NCI-H748 (cell line): Measurements from ENCODE around the gene CYP19A1.

ENCODE experiments used
- DNase-seq: peaks from one replicate; lab custom pipeline; 2025; ENCODE audit not compliant: unreplicated experiment; lab: John Stamatoyannopoulos, UW

The CYP19A1 gene

GRCh38 chr15:51328926-51329325 lies 9.5 kb downstream of the CYP19A1 start:
- DNase-seq = no peak

- peak; percentile 8 for DNase-seq
Observed at GRCh38 chr15:51327081-51327480, 11.3 kb downstream of the CYP19A1 start.

GRCh38 chr15:51325167-51325566 lies 13.2 kb downstream of the CYP19A1 start:
- DNase-seq = no peak

- no peak for DNase-seq
Observed at GRCh38 chr15:51323749-51324148, 14.6 kb downstream of the CYP19A1 start.

- DNase-seq = no peak
Observed at GRCh38 chr15:51322621-51323296, 15.6 kb downstream of the CYP19A1 start.

- DNase-seq = no peak
Observed at GRCh38 chr15:51321316-51321715, 17.1 kb downstream of the CYP19A1 start.

GRCh38 chr15:51320843-51321242 lies 17.6 kb downstream of the CYP19A1 start:
- no peak for DNase-seq

GRCh38 chr15:51319539-51319938 lies 18.9 kb downstream of the CYP19A1 start:
- no peak for DNase-seq

- no peak for DNase-seq
Observed at GRCh38 chr15:51318382-51319150, 19.8 kb downstream of the CYP19A1 start.

GRCh38 chr15:51316636-51317035 lies 21.8 kb downstream of the CYP19A1 start:
- DNase-seq = no peak

GRCh38 chr15:51315726-51316125 lies 22.7 kb downstream of the CYP19A1 start:
- no peak for DNase-seq

- no peak for DNase-seq
Observed at GRCh38 chr15:51314391-51315337, 23.7 kb downstream of the CYP19A1 start.

- no peak for DNase-seq
Observed at GRCh38 chr15:51313644-51314280, 24.6 kb downstream of the CYP19A1 start.

GRCh38 chr15:51313074-51313393 lies 25.4 kb downstream of the CYP19A1 start:
- DNase-seq = no peak

GRCh38 chr15:51312166-51313073 lies 26.0 kb downstream of the CYP19A1 start:
- no peak for DNase-seq

GRCh38 chr15:51311510-51311909 lies 26.9 kb downstream of the CYP19A1 start:
- no peak for DNase-seq

- no peak for DNase-seq
Observed at GRCh38 chr15:51310064-51310463, 28.3 kb downstream of the CYP19A1 start.

- DNase-seq = no peak
Observed at GRCh38 chr15:51307811-51308210, 30.6 kb downstream of the CYP19A1 start.

- no peak for DNase-seq
Observed at GRCh38 chr15:51307325-51307724, 31.1 kb downstream of the CYP19A1 start.

- DNase-seq = no peak
Observed at GRCh38 chr15:51303462-51303980, 34.9 kb downstream of the CYP19A1 start.
